Activated gamma-delta T cell treated with Interleukin-2 at 50 U/mL for 16 hours (primary cell): ENCODE measurements around the gene AGA.

Source experiments
- DNase-seq: peaks from one replicate; pipeline ENCODE4 v3.0.0-alpha.2; 2020

The AGA gene

DNA sequence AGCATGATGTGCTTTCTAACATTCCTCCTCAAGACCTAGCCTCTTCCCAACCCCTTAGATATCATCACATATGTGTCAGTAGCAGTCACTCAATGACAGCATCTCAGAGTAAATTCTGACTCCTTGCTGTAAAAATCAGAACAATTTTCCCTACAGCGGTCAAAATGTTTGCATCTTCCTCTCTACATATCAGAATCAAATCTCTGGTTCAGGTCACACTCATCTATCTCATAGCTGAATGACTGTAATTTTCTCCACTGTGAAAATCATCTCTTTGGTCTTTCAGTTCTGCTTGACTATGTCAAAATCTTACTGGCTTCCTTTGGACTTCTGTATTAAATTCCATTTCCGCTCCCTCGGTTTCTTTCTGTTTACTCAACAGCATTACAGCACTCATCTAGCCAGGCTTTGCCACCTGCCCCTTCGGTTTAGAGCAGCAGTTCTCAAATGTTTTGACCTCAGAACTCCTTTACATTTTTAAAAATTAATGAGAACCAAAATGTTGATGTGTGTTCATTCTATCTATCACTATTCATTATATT is 57.3 kb downstream of the AGA start:
- DNase-seq: no peak

- DNase-seq: no peak
Observed at GRCh38 chr4:177381762-177382310, 60.4 kb downstream of the AGA start.
